MM.1S (cell line): Measurements from ENCODE around the gene THSD7B.

Source experiments
- EZH2 ChIP-seq: fragments of 300-600 bp; sonication (generic); optimal IDR thresholded peaks from 2 replicates; pipeline ENCODE3; 2017; ENCODE audit warnings: low read depth, mild to moderate bottlenecking, antibody characterized with exemption, low read length, mixed read lengths
- TF ChIP-seq, protein P1 (sequence below): fragments of 300-600 bp; sonication (generic); IDR thresholded peaks from 2 replicates; pipeline ENCODE4 v1.5.1; 2016; ENCODE audit warnings: antibody characterized with exemption, low read length, mixed read lengths

DNA sequence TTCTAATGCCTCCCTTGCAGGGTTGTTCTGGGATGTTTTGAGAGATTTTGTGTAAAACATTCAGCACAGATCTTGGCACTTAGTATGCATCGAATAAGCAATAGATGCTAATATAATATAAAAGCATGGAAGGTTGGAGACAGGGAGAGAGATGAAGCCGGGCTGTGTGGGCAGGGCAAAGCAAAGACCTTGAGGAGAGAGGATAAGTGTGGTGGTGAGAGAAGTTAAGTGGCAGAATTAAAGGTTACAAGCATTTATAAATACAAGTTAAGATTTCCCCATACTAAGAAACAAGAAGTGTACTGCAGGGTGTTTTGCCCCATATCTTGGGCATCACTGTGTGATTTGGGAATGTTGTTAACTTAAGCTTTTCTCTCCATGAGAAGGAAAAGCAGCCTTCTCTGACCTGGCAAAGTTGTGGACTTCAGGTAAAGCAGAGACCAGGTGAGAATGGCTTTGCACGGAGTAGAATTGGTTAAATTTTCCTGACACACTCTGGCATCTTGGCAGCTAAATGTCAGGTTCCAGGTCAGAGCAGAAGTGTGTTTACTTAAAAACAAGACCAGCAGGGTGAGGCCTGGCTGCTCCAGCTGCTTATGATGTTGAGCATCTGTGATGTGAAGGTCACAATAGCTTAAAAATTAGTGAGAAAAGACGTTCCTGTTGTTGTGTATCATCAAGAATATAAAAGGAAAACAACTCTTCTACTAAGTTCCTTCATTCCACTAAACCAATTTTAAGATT, 910.4 kb downstream of the THSD7B start:
- TF ChIP-seq, protein P1, sequence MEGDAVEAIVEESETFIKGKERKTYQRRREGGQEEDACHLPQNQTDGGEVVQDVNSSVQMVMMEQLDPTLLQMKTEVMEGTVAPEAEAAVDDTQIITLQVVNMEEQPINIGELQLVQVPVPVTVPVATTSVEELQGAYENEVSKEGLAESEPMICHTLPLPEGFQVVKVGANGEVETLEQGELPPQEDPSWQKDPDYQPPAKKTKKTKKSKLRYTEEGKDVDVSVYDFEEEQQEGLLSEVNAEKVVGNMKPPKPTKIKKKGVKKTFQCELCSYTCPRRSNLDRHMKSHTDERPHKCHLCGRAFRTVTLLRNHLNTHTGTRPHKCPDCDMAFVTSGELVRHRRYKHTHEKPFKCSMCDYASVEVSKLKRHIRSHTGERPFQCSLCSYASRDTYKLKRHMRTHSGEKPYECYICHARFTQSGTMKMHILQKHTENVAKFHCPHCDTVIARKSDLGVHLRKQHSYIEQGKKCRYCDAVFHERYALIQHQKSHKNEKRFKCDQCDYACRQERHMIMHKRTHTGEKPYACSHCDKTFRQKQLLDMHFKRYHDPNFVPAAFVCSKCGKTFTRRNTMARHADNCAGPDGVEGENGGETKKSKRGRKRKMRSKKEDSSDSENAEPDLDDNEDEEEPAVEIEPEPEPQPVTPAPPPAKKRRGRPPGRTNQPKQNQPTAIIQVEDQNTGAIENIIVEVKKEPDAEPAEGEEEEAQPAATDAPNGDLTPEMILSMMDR, result no peak
- no peak for TF ChIP-seq EZH2
